Measurements from ENCODE around the gene SSH2.

Gene SSH2

DNA sequence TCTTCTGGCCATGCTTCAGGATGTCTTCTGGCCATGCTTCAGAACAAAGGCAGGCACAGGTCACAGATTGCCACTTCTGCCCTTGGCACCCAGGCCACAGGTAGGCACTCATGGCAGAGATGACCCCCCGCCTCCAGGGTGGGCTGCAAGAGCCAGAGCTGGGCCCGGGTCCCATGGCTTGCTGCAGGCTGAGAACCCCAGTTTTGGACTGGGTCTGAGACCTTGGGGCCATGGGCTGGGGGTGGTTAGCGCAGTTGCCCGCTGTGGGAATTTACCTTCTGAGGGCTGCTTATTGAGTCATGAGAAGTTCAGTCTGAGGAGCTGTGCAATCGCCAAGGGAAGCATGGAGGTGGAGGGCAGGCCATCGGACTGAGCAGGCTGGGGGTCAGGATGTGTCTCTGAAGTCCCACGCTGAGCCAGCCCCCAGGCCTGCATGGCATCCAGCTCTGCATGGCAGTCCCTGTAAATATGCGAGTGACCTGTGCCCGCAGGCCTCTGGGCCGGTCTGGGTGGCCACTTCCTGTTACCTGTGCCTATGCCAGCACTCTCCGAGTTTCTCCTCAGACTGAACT is 335.4 kb downstream of the SSH2 start:
- Histone ChIP-seq H4K20me1 (ENCODE audit: low read depth, low read length) (no peaks in the 10 kb centered on the region; the same call in 1 of the 2 replicates), H2AFZ (ENCODE audit: low read depth, low read length, severe bottlenecking) (no peak overlapping the region), H3K9ac (ENCODE audit: low read length) (peak overlapping the region; percentile 68; the same call in 1 of the 2 replicates)

GRCh38 chr17:29593591-29594518 is 336.2 kb downstream of the SSH2 start:
- peak overlapping the region; percentile 68 for H3K9ac ChIP-seq (ENCODE audit: low read length)
- H3K4me3 ChIP-seq (ENCODE audit: insufficient read depth, low read length, poor library complexity, severe bottlenecking) = peak overlapping the region; percentile 72
- no peaks in the 10 kb centered on the region; the same call in 1 of the 2 replicates for H4K20me1 ChIP-seq (ENCODE audit: low read depth, low read length)
- H2AFZ ChIP-seq (ENCODE audit: low read depth, low read length, severe bottlenecking) = peak overlapping the region; percentile 84
- H3K79me2 ChIP-seq (ENCODE audit: insufficient read depth, low read length) = peaks cover 2% of the 10 kb centered on the region
- TF ChIP-seq EZH2phosphoT487 (conservative IDR thresholded peaks at IDR 0.05; ENCODE audit: low read length) (no peak), CTCF (IDR thresholded peaks at IDR 0.05; ENCODE audit: insufficient read depth, low read length, poor library complexity, severe bottlenecking) (peak; percentile 25)
- H3K27ac ChIP-seq (ENCODE audit: low read depth, low read length) = no peak overlapping the region
- no peaks in the 10 kb centered on the region for H3K27me3 ChIP-seq (ENCODE audit: low read length)
- H3K9me2 ChIP-seq (replicated peaks; ENCODE audit: insufficient read depth, low read length) = no peaks in the 10 kb centered on the region
- H3K36me3 ChIP-seq (ENCODE audit: low read length) = no peaks in the 10 kb centered on the region
- peaks cover 27% of the 10 kb centered on the region for H3F3A ChIP-seq (ENCODE audit: insufficient read depth)
- H3K4me2 ChIP-seq (ENCODE audit: low read depth, low read length, poor library complexity, severe bottlenecking) = peak overlapping the region; percentile 68
- no peaks in the 10 kb centered on the region for H3K9me3 ChIP-seq (ENCODE audit: insufficient read depth, low read length)

More for the DNA sequence above, 335.4 kb downstream of the SSH2 start:
- Histone ChIP-seq H3K9me3 (ENCODE audit: insufficient read depth, low read length) (no peaks in the 10 kb centered on the region), H3K4me3 (ENCODE audit: insufficient read depth, low read length, poor library complexity, severe bottlenecking) (no peak overlapping the region), H3K4me2 (ENCODE audit: low read depth, low read length, poor library complexity, severe bottlenecking) (peak overlapping the region; percentile 68), H3K36me3 (ENCODE audit: low read length) (no peaks in the 10 kb centered on the region), H3K79me2 (ENCODE audit: insufficient read depth, low read length) (no peaks in the 10 kb centered on the region), H3F3A (ENCODE audit: insufficient read depth) (peaks cover 27% of the 10 kb centered on the region), H3K9me2 (replicated peaks; ENCODE audit: insufficient read depth, low read length) (no peaks in the 10 kb centered on the region), H3K27me3 (ENCODE audit: low read length) (no peaks in the 10 kb centered on the region), H3K27ac (ENCODE audit: low read depth, low read length) (no peak overlapping the region)
- TF ChIP-seq EZH2phosphoT487 (conservative IDR thresholded peaks at IDR 0.05; ENCODE audit: low read length) (no peak), CTCF (IDR thresholded peaks at IDR 0.05; ENCODE audit: insufficient read depth, low read length, poor library complexity, severe bottlenecking) (no peak)

DNA sequence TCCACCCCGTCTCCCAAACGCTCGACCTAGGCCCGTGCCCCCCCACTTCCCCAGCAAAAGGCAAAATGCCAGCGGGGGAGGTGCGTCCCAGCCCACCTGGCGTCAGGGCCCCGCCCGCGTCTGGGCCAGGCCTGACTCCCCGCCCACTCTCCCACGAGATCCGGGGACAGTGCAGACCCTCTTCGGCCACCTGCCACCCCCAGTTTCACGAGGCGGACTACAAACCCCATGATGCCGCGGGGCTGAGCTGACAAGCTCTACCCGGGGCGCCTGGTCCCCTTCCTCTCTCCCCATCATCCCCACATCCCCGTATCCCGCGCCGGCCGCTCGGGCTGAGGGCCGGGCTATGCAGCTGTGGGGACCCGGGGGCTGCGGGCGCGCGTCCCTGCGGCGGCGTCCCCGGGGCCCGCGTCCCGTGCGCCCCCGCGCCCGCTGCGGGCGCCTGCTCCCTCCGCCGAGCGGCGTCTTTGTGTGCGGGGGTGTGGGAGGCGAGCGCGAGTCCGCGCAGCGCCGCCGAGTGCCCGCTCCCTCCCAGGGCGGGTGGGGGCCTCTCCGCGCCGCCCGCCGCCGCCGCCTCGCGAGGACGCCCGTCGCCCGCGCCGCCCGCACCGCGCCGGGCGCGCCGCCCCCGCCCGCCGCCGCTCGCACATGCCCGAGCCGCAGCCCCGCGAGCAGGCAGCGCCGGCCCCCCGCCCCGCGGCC is 337.0 kb downstream of the SSH2 start, which contains the start of gene ANKRD13B:
Gene ANKRD13B (plus strand): TSS at position 283 of the 702 bp plus-strand sequence. CDS start 490 bp downstream, outside the sequence.
- no peak for TF ChIP-seq EZH2phosphoT487 (conservative IDR thresholded peaks at IDR 0.05; ENCODE audit: low read length)
- no peak for TF ChIP-seq CTCF (IDR thresholded peaks at IDR 0.05; ENCODE audit: insufficient read depth, low read length, poor library complexity, severe bottlenecking)

More for the DNA sequence above, 337.0 kb downstream of the SSH2 start, which contains the start of gene ANKRD13B:
- Histone ChIP-seq H3K27me3 (ENCODE audit: low read length) (no peaks in the 10 kb centered on the region), H3K9me2 (replicated peaks; ENCODE audit: insufficient read depth, low read length) (no peaks in the 10 kb centered on the region), H3K4me3 (ENCODE audit: insufficient read depth, low read length, poor library complexity, severe bottlenecking) (peak within 1 kb of the TSS; percentile 72), H4K20me1 (ENCODE audit: low read depth, low read length) (no peaks in the 10 kb centered on the region; the same call in 1 of the 2 replicates), H3K4me2 (ENCODE audit: low read depth, low read length, poor library complexity, severe bottlenecking) (peak within 1 kb of the TSS; percentile 93), H3K27ac (ENCODE audit: low read depth, low read length) (peak within 1 kb of the TSS; percentile 78), H3K9ac (ENCODE audit: low read length) (peak within 1 kb of the TSS; percentile 88), H3K9me3 (ENCODE audit: insufficient read depth, low read length) (no peaks in the 10 kb centered on the region), H3K36me3 (ENCODE audit: low read length) (no peaks in the 10 kb centered on the region), H2AFZ (ENCODE audit: low read depth, low read length, severe bottlenecking) (peak within 1 kb of the TSS; percentile 86), H3K79me2 (ENCODE audit: insufficient read depth, low read length) (peaks cover 10% of the 10 kb centered on the region), H3F3A (ENCODE audit: insufficient read depth) (peaks cover 27% of the 10 kb centered on the region)

Data from SU-DHL-6 (cell line).